Type B pancreatic cell (in vitro differentiated cells): ENCODE measurements around the gene RTN4. TPM values are rescaled to one million over a fixed set of nuclear protein-coding genes. Genes with fewer than 3 reads are reported as not detected.

Source experiments
- DNase-seq: peaks from one replicate; pipeline ENCODE4 v3.0.0; 2021; ENCODE audit warnings: mixed read lengths; ENCODE audit not compliant: unreplicated experiment; ENCODE audit errors: extremely low spot score
- H3K27ac Mint-ChIP-seq: 2 replicates; pipeline ENCODE4 v1.8.0; 2021; ENCODE audit warnings: mild to moderate bottlenecking, mixed read lengths
- H3K27me3 Mint-ChIP-seq: 2 replicates; pipeline ENCODE4 v1.8.0; 2021; ENCODE audit warnings: mixed read lengths
- H3K36me3 Mint-ChIP-seq: 2 replicates; pipeline ENCODE4 v1.8.0; 2021; ENCODE audit warnings: mixed read lengths
- H3K4me1 Mint-ChIP-seq: one replicate; pipeline ENCODE4 v1.8.0; 2021; ENCODE audit warnings: mixed read lengths; ENCODE audit not compliant: unreplicated experiment
- H3K4me3 Mint-ChIP-seq: 2 replicates; pipeline ENCODE4 v1.8.0; 2021; ENCODE audit warnings: mild to moderate bottlenecking, mixed read lengths
- H3K9me3 Mint-ChIP-seq: 2 replicates; pipeline ENCODE4 v1.8.0; 2021; ENCODE audit warnings: mixed read lengths
- long read RNA-seq: library from polyadenylated mRNA; unstranded; transcript quantifications from one replicate; pipeline ENCODE4 v2.0.0, GENCODE V29; 2020
- total RNA-seq: library from RNA; stranded (reverse); gene quantifications from 2 replicates; pipeline ENCODE4 v1.2.1, GENCODE V29; 2021; ENCODE audit warnings: low replicate concordance
- TF ChIP-seq, protein P1 (sequence below): fragments of 200-600 bp; sonication (generic); conservative IDR thresholded peaks from 2 replicates; pipeline ENCODE4 v1.5.0; 2021; ENCODE audit warnings: antibody characterized with exemption, mild to moderate bottlenecking

The RTN4 gene
- 187 and 222 TPM in 2 replicates for total RNA-seq
- long read RNA-seq, transcript RTN4-205 (7 exons, 1,898 nt), result major isoform, 45 of 56 reads
- long read RNA-seq, partial matches to known transcripts, result 5 of 56 reads
- long read RNA-seq, other reads (novel, unspliced or antisense), result 6 of 56 reads

DNA sequence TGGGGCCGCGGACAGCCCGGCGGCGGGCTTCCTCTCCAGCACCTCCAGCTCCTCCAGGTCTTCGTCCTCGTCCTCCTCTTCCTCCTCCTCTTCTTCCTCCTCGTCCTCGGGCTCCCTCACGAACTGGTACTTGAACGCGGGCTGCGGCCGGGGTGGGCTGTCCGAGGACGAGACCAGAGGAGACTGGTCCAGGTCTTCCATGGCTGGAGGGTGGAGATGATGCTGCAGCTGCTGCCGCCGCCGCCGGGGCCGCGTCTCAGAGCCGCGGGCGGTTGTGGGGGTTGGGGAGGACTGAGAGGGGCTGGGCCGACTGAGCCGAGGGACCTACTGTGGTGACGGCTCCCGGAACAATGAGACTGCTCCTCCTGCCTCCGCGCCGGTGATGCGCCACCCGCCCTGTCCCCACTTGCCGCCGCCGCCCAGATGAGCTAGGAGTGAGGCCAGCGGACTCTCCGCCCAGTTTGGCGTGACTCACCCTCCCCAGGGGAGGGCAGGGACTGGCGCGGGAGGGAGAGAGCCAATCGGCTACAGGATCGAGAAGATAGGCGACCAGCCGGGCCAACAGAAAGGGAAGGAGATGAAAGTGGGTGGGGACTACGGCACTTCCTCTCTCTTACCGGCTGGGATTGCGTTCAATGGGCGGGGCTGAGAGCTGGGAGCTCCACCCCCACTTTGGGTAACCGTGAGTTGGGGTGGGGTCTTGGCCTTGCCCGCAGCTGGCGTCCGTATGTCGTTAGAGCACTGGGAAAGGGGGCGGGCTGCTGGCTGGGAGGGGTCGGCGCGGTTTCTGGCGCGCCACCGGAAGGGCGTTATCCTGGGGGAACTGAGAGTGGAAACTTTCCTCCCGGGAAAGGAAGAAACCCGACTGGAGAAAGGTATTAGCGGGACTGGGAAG lies at the start of gene RTN4:
Gene RTN4, minus strand, starts transcription at position 352 of the 895 bp plus-strand sequence. Its CDS starts 151 bp downstream, at position 201.
- no peaks in the 10 kb centered on the region for H3K9me3 Mint-ChIP-seq
- H3K36me3 Mint-ChIP-seq, result no peaks in the 10 kb centered on the region
- no peaks in the 10 kb centered on the region for H3K27me3 Mint-ChIP-seq
- DNase-seq, result peak; percentile 97
- peak within 1 kb of the TSS; percentile 99 for H3K27ac Mint-ChIP-seq
- H3K4me3 Mint-ChIP-seq, result peak within 1 kb of the TSS; percentile 98
- TF ChIP-seq, protein P1, sequence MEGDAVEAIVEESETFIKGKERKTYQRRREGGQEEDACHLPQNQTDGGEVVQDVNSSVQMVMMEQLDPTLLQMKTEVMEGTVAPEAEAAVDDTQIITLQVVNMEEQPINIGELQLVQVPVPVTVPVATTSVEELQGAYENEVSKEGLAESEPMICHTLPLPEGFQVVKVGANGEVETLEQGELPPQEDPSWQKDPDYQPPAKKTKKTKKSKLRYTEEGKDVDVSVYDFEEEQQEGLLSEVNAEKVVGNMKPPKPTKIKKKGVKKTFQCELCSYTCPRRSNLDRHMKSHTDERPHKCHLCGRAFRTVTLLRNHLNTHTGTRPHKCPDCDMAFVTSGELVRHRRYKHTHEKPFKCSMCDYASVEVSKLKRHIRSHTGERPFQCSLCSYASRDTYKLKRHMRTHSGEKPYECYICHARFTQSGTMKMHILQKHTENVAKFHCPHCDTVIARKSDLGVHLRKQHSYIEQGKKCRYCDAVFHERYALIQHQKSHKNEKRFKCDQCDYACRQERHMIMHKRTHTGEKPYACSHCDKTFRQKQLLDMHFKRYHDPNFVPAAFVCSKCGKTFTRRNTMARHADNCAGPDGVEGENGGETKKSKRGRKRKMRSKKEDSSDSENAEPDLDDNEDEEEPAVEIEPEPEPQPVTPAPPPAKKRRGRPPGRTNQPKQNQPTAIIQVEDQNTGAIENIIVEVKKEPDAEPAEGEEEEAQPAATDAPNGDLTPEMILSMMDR, result peak; percentile 67
- peaks cover 33% of the 10 kb centered on the region for H3K4me1 Mint-ChIP-seq

GRCh38 chr2:55099493-55099877 lies 49.2 kb upstream of the RTN4 start:
- Mint-ChIP-seq H3K4me1 (peaks cover 11% of the 10 kb centered on the region), H3K4me3 (no peak overlapping the region), H3K36me3 (no peaks in the 10 kb centered on the region), H3K9me3 (no peaks in the 10 kb centered on the region), H3K27ac (no peak overlapping the region), H3K27me3 (no peaks in the 10 kb centered on the region)
- no peak for DNase-seq
- TF ChIP-seq, protein P1, result no peak

DNA sequence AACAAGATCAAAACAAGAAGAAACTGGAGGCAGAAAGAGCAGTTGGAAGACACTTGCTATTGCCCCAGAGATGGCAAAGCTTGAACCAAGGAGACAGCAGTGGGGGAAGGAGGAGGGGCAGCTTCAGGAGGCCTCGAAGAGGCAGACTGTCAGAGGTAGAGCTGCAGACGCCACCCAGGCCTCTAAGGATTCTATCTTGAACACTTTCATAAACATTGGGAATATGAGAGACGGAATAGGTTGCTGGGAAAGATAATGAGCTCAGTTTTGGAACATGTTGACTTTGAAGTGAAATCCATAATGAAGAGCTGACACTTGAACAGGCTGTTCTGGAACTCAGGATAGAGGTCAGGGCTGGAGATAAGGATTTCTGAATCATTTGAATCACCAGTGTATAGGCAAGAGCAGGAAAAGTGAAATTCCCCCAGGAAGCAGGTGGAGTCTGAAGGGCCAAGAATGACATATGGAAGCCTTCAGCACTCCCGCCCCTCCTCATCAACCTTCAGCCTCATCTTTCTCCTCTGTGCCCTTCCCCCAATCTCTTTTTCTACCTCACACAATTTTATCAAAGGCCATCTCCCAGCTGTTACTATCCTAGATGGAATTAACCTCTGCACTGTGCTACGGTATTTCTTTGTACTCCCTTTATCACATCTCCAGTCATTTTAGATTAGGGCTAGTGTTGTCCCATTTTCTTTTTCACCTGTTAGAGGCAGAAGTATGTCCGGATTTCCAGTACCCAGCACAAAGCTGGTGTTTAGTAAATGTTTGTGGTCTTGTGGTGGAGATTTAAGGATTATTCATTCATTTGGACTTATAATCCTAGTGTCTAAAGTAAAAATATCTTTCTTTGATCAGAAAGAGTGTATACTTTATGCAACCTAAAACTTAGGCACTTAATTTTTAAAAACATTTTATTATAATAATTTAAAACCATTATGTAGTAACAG lies 47.5 kb upstream of the RTN4 start:
- TF ChIP-seq, protein P1, result no peak
- DNase-seq, result no peak
- peaks cover 11% of the 10 kb centered on the region for H3K4me1 Mint-ChIP-seq

GRCh38 chr2:55097082-55097460 lies 46.8 kb upstream of the RTN4 start:
- Mint-ChIP-seq H3K9me3 (no peaks in the 10 kb centered on the region), H3K4me3 (no peak overlapping the region), H3K27me3 (no peaks in the 10 kb centered on the region), H3K4me1 (peaks cover 11% of the 10 kb centered on the region), H3K27ac (no peak overlapping the region), H3K36me3 (no peaks in the 10 kb centered on the region)
- DNase-seq, result no peak
- TF ChIP-seq, protein P1, result no peak

More for the DNA sequence above, 47.5 kb upstream of the RTN4 start:
- no peaks in the 10 kb centered on the region for H3K27me3 Mint-ChIP-seq
- no peak overlapping the region for H3K4me3 Mint-ChIP-seq
- H3K27ac Mint-ChIP-seq, result no peak overlapping the region
- no peaks in the 10 kb centered on the region for H3K36me3 Mint-ChIP-seq
- no peaks in the 10 kb centered on the region for H3K9me3 Mint-ChIP-seq

GRCh38 chr2:55096586-55096985 lies 46.3 kb upstream of the RTN4 start:
- Mint-ChIP-seq H3K36me3 (no peaks in the 10 kb centered on the region), H3K4me1 (peaks cover 11% of the 10 kb centered on the region), H3K27ac (no peak overlapping the region), H3K27me3 (no peaks in the 10 kb centered on the region), H3K4me3 (no peak overlapping the region), H3K9me3 (no peaks in the 10 kb centered on the region)
- TF ChIP-seq, protein P1, result no peak
- no peak for DNase-seq
